HG03066 (cell line): ENCODE measurements around the gene ADAM22.
"Not testable (repeated sequence)": the region's sequence is repeated elsewhere in the genome, so short reads cannot be mapped to it uniquely, and the experiment has no call there.

Experiments
- ATAC-seq: cut with Tn5 transposase; IDR thresholded peaks from one replicate; pipeline ENCODE4 v1.9.1; 2021; ENCODE audit warnings: low read depth; ENCODE audit not compliant: unreplicated experiment

Gene ADAM22

GRCh38 chr7:87933953-87934698 is at the start of gene ADAM22:
ADAM22 (plus strand) TSS chr7:87934251; CDS start chr7:87934466, 215 bp downstream.
- ATAC-seq: peak; percentile 97

GRCh38 chr7:87885018-87885417 is 49.0 kb upstream of the ADAM22 start:
- ATAC-seq: no peak

GRCh38 chr7:87886875-87887274 is 47.2 kb upstream of the ADAM22 start:
- ATAC-seq: no peak

GRCh38 chr7:87895363-87895762 is 38.7 kb upstream of the ADAM22 start:
- no peak for ATAC-seq

GRCh38 chr7:87899255-87899654 is 34.8 kb upstream of the ADAM22 start:
- ATAC-seq: no peak

GRCh38 chr7:87907136-87907906 is 26.7 kb upstream of the ADAM22 start:
- not testable (repeated sequence) for ATAC-seq

GRCh38 chr7:87908814-87909213 is 25.2 kb upstream of the ADAM22 start:
- ATAC-seq: not testable (repeated sequence)

- ATAC-seq: no peak
These were observed 21.9 kb upstream of the ADAM22 start for GRCh38 chr7:87912121-87912520.

- no peak for ATAC-seq
These were observed 15.3 kb upstream of the ADAM22 start for GRCh38 chr7:87918740-87919139.

- no peak for ATAC-seq
These were observed 14.2 kb upstream of the ADAM22 start for GRCh38 chr7:87919875-87920274.

GRCh38 chr7:87920578-87920977 is 13.5 kb upstream of the ADAM22 start:
- ATAC-seq: no peak

- ATAC-seq: not testable (repeated sequence)
These were observed 11.2 kb upstream of the ADAM22 start for GRCh38 chr7:87922759-87923395.

- ATAC-seq: peak; percentile 99
These were observed 7.2 kb upstream of the ADAM22 start for GRCh38 chr7:87926581-87927461.

GRCh38 chr7:87933605-87933952 is 472 bp upstream of the ADAM22 start:
- peak; percentile 6 for ATAC-seq

GRCh38 chr7:87934699-87935383 is 790 bp downstream of the ADAM22 start:
- ATAC-seq: no peak

- no peak for ATAC-seq
These were observed 1.3 kb downstream of the ADAM22 start for GRCh38 chr7:87935384-87935706.

GRCh38 chr7:87941138-87941537 is 7.1 kb downstream of the ADAM22 start:
- ATAC-seq: no peak

- ATAC-seq: no peak
These were observed 10.5 kb downstream of the ADAM22 start for GRCh38 chr7:87944547-87944946.

GRCh38 chr7:87945926-87946325 is 11.9 kb downstream of the ADAM22 start:
- not testable (repeated sequence) for ATAC-seq

GRCh38 chr7:87948371-87948770 is 14.3 kb downstream of the ADAM22 start:
- no peak for ATAC-seq
